ENCODE data around the gene F10. TPM values are rescaled to one million over a fixed set of nuclear protein-coding genes. Genes with fewer than 3 reads are reported as not detected.

F10 gene
- total and polyA plus RNA-seq, 2 donors (not counting 3 experiments of a cell fraction or from before 2014, with no cell fraction given) = 0.25 TPM; not detected in 1

DNA sequence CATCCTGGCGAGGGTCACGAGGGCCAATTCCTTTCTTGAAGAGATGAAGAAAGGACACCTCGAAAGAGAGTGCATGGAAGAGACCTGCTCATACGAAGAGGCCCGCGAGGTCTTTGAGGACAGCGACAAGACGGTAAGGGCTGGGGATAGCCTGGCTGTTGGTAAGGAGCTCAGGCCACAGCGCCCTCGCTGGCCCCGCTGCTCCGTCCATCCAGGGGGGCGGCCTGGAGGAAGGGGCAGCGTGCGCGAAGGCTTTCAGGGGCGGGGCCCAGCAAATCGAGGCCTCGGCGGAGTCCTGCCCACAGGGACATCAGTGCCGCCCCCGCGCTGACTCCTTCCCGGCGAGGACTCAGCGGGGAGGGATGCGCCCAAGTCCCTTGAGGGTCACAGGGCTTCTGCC is 6.9 kb downstream of the F10 start:
- Histone ChIP-seq H3K4me3 (replicated peaks in 1 of 3; ENCODE audit: insufficient read depth in 1 of 3, low read depth in 1 of 3, low read length in 3 of 3) (peak overlapping the region in 1 of 3 experiments; percentile 19), H3K27me3 (ENCODE audit: control insufficient read depth in 2 of 2, insufficient read depth in 2 of 2, low read length in 2 of 2) (peaks cover 18 to 23% of the 10 kb centered on the region in 2 experiments), H3K4me2 (ENCODE audit: insufficient read depth, low read length) (peak overlapping the region; percentile 3), H3K9ac (replicated peaks; ENCODE audit: extremely low read depth, insufficient read depth, low read length) (no peak overlapping the region), H3K9me1 (replicated peaks; ENCODE audit: control insufficient read depth, extremely low read depth, insufficient read depth, low read length) (no peaks in the 10 kb centered on the region), H4K20me1 (replicated peaks; ENCODE audit: control insufficient read depth, extremely low read depth, insufficient read depth, low read length) (no peaks in the 10 kb centered on the region), H3K36me3 (ENCODE audit: control insufficient read depth in 2 of 2, extremely low read depth in 1 of 2, insufficient read depth in 2 of 2, low read length in 2 of 2) (no peaks in the 10 kb centered on the region), H3K79me2 (ENCODE audit: control insufficient read depth, insufficient read depth, low read length) (no peaks in the 10 kb centered on the region), H3K27ac (ENCODE audit: insufficient read depth, low read depth, low read length) (no peak overlapping the region), H2AFZ (ENCODE audit: low read depth, low read length) (peak overlapping the region; percentile 66), H3K4me1 (ENCODE audit: control insufficient read depth, extremely low read depth, insufficient read depth, low read length) (no peaks in the 10 kb centered on the region), H3K9me3 (replicated peaks; ENCODE audit: control insufficient read depth, insufficient read depth, low read length) (no peaks in the 10 kb centered on the region)
- ChIA-PET CTCF (interaction anchor here (0.7 kb wide), 1 partner anchor 203 kb away, joined by 4 read pairs; no protein-coding TSS in a partner anchor), POLR2A (no interaction called here)
- FAIRE-seq (no peak), DNase-seq (ENCODE audit: low read depth, low spot score) (no peak)
- no peak for TF ChIP-seq FOS (IDR thresholded peaks at IDR 0.05; ENCODE audit: borderline replicate concordance, insufficient read depth, low read length)
- intact Hi-C loops (cut with micrococcal nuclease) (no loop called here), dilution Hi-C loops (cut with MboI; ENCODE audit: extremely low pct_ligation_motif_present, low sequenced_read_pairs) (no loop called here)
- no TSS peak for BruUV-seq (replicated peaks)

DNA sequence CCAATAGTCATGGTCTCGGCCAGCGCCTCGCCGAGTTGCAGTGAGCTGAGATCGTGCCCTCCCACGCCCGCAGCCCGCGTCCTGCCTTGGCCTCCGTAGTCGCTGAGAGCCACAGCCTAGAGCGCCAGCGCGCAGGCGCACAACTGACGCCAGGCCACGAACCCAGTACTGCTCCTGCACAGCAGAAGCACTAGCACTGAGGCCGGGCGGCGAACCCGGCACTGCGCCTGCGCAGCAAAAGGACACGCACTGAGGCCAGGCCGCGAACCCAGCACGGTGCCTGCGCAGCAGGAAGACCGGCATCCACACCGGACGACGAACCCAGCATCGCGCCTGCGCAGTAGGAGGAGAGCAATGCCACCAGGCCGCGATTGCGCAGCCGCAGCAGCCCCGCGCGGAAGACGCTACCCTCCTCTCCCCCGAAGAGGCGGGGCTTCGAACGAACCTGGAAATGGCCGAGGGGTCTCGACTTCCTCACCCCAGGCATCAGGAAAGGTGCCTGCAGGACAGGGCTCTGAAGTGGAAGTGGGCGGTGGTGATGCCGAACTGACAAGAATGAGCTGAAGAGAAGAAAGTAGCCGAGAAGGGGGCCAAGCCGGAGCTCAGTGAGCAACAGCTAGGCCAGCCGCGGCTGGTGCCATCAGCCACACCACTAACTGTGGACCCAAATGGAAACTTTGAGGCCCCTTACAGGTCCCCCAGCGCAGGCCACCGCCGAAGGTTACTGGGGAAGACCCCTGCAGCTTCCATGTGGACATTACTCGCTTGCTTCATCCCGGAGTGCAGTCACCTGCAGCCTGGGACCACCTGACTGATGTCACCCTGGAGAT is 7.5 kb downstream of the F10 start:
- peak overlapping the region; percentile 3 for H3K4me2 ChIP-seq (ENCODE audit: insufficient read depth, low read length)
- H3K4me3 ChIP-seq (replicated peaks in 1 of 3; ENCODE audit: insufficient read depth in 1 of 3, low read depth in 1 of 3, low read length in 3 of 3) = peak overlapping the region in 1 of 3 experiments; percentile 19
- H4K20me1 ChIP-seq (replicated peaks; ENCODE audit: control insufficient read depth, extremely low read depth, insufficient read depth, low read length) = no peaks in the 10 kb centered on the region
- H3K27ac ChIP-seq (ENCODE audit: insufficient read depth, low read depth, low read length) = no peak overlapping the region
- dilution Hi-C loops (cut with MboI; ENCODE audit: extremely low pct_ligation_motif_present, low sequenced_read_pairs) = no loop called here
- H2AFZ ChIP-seq (ENCODE audit: low read depth, low read length) = peak overlapping the region; percentile 66
- TF ChIP-seq GATA2 (IDR thresholded peaks at IDR 0.05; ENCODE audit: insufficient read depth, insufficient read length, low read depth, low read length) (no peak), POLR2AphosphoS5 (IDR thresholded peaks at IDR 0.05; ENCODE audit: insufficient read depth, low read depth, low read length) (no peak), JUN (IDR thresholded peaks at IDR 0.05; ENCODE audit: borderline replicate concordance, insufficient read depth, insufficient read length, low read depth) (no peak), POLR2A (IDR thresholded peaks at IDR 0.05; ENCODE audit: low read depth, low read length) (no peak), MYC (IDR thresholded peaks at IDR 0.05; ENCODE audit: low read depth, low read length) (no peak), EZH2 (IDR thresholded peaks at IDR 0.05; ENCODE audit: borderline replicate concordance, low read depth, low read length, severe bottlenecking) (no peak), FOS (IDR thresholded peaks at IDR 0.05; ENCODE audit: borderline replicate concordance, insufficient read depth, low read length) (no peak)
- TF ChIP-seq, protein P1, sequence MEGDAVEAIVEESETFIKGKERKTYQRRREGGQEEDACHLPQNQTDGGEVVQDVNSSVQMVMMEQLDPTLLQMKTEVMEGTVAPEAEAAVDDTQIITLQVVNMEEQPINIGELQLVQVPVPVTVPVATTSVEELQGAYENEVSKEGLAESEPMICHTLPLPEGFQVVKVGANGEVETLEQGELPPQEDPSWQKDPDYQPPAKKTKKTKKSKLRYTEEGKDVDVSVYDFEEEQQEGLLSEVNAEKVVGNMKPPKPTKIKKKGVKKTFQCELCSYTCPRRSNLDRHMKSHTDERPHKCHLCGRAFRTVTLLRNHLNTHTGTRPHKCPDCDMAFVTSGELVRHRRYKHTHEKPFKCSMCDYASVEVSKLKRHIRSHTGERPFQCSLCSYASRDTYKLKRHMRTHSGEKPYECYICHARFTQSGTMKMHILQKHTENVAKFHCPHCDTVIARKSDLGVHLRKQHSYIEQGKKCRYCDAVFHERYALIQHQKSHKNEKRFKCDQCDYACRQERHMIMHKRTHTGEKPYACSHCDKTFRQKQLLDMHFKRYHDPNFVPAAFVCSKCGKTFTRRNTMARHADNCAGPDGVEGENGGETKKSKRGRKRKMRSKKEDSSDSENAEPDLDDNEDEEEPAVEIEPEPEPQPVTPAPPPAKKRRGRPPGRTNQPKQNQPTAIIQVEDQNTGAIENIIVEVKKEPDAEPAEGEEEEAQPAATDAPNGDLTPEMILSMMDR (IDR thresholded peaks at IDR 0.05; ENCODE audit: extremely low read depth in 1 of 2, insufficient read depth in 1 of 2, low read depth in 1 of 2, low read length in 2 of 2) = no peak
- TF ChIP-seq, protein P2, sequence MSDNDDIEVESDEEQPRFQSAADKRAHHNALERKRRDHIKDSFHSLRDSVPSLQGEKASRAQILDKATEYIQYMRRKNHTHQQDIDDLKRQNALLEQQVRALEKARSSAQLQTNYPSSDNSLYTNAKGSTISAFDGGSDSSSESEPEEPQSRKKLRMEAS (IDR thresholded peaks at IDR 0.05; ENCODE audit: insufficient read depth, insufficient read length) = no peak
- peaks cover 18 to 24% of the 10 kb centered on the region in 2 experiments for H3K27me3 ChIP-seq (ENCODE audit: control insufficient read depth in 2 of 2, insufficient read depth in 2 of 2, low read length in 2 of 2)
- BruUV-seq (replicated peaks) = no TSS peak
- no peaks in the 10 kb centered on the region for H3K4me1 ChIP-seq (ENCODE audit: control insufficient read depth, extremely low read depth, insufficient read depth, low read length)
- H3K9me1 ChIP-seq (replicated peaks; ENCODE audit: control insufficient read depth, extremely low read depth, insufficient read depth, low read length) = no peaks in the 10 kb centered on the region
- POLR2A ChIA-PET = no interaction called here
- H3K9ac ChIP-seq (replicated peaks; ENCODE audit: extremely low read depth, insufficient read depth, low read length) = no peak overlapping the region
- intact Hi-C loops (cut with micrococcal nuclease) = no loop called here
- no peak for FAIRE-seq
- no peaks in the 10 kb centered on the region for H3K79me2 ChIP-seq (ENCODE audit: control insufficient read depth, insufficient read depth, low read length)
- CTCF ChIA-PET = no interaction called here
- peak; percentile 21 for DNase-seq (ENCODE audit: low read depth, low spot score)
- no peaks in the 10 kb centered on the region for H3K36me3 ChIP-seq (ENCODE audit: control insufficient read depth in 2 of 2, extremely low read depth in 1 of 2, insufficient read depth in 2 of 2, low read length in 2 of 2)
- no peaks in the 10 kb centered on the region for H3K9me3 ChIP-seq (replicated peaks; ENCODE audit: control insufficient read depth, insufficient read depth, low read length)

Measured in endothelial cell of umbilical vein (primary cell).